Measurements from ENCODE around the gene TNPO1. TPM values are rescaled to one million over a fixed set of nuclear protein-coding genes. Genes with fewer than 3 reads are reported as not detected.

Gene TNPO1
- total and polyA plus RNA-seq, 2 of the 13 experiments (the other 11 are each of a cell fraction or from before 2014, with no cell fraction given): 26.7 to 123 TPM

GRCh38 chr5:72848474-72849428, 32.3 kb downstream of the TNPO1 start (continued):
- TF ChIP-seq ZNF576 (CRISPR knock-in tag; IDR thresholded peaks at IDR 0.05) (no peak), ZNF615 (CRISPR knock-in tag; IDR thresholded peaks at IDR 0.05; ENCODE audit: borderline replicate concordance) (no peak), FOXP1 (IDR thresholded peaks at IDR 0.05) (no peak), FOXP1 (CRISPR knock-in tag; IDR thresholded peaks at IDR 0.05) (no peak), ZNF777 (CRISPR knock-in tag; IDR thresholded peaks at IDR 0.05) (0 out of 2 replicates have a peak, but pooled peaks have one; percentile 42), SMARCC2 (IDR thresholded peaks at IDR 0.05) (no peak), ATAD3A (CRISPR knock-in tag; IDR thresholded peaks at IDR 0.05) (no peak), PATZ1 (CRISPR knock-in tag; IDR thresholded peaks at IDR 0.05) (peak; percentile 62; the same call in 1 of the 2 replicates), PRDM4 (CRISPR knock-in tag; IDR thresholded peaks at IDR 0.05; ENCODE audit: borderline replicate concordance) (no peak), SRF (IDR thresholded peaks at IDR 0.05; ENCODE audit: low read depth, low read length) (no peak), ZNF7 (CRISPR knock-in tag; IDR thresholded peaks at IDR 0.05) (no peak), RARA (CRISPR knock-in tag; IDR thresholded peaks at IDR 0.05) (no peak), SNAPC5 (CRISPR knock-in tag; IDR thresholded peaks at IDR 0.05; ENCODE audit: borderline replicate concordance) (no peak), ZNF784 (CRISPR knock-in tag; IDR thresholded peaks at IDR 0.05; ENCODE audit: borderline replicate concordance) (no peak; the same call in none of the 2 replicates)
- TF ChIP-seq, protein P1, sequence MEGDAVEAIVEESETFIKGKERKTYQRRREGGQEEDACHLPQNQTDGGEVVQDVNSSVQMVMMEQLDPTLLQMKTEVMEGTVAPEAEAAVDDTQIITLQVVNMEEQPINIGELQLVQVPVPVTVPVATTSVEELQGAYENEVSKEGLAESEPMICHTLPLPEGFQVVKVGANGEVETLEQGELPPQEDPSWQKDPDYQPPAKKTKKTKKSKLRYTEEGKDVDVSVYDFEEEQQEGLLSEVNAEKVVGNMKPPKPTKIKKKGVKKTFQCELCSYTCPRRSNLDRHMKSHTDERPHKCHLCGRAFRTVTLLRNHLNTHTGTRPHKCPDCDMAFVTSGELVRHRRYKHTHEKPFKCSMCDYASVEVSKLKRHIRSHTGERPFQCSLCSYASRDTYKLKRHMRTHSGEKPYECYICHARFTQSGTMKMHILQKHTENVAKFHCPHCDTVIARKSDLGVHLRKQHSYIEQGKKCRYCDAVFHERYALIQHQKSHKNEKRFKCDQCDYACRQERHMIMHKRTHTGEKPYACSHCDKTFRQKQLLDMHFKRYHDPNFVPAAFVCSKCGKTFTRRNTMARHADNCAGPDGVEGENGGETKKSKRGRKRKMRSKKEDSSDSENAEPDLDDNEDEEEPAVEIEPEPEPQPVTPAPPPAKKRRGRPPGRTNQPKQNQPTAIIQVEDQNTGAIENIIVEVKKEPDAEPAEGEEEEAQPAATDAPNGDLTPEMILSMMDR (CRISPR knock-in tag; IDR thresholded peaks at IDR 0.05): 0 out of 2 replicates have a peak, but pooled peaks have one; percentile 17
- TF ChIP-seq, protein P2, sequence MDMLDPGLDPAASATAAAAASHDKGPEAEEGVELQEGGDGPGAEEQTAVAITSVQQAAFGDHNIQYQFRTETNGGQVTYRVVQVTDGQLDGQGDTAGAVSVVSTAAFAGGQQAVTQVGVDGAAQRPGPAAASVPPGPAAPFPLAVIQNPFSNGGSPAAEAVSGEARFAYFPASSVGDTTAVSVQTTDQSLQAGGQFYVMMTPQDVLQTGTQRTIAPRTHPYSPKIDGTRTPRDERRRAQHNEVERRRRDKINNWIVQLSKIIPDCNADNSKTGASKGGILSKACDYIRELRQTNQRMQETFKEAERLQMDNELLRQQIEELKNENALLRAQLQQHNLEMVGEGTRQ (IDR thresholded peaks at IDR 0.05; ENCODE audit: low read depth, low read length): no peak
- TF ChIP-seq, protein P2 (CRISPR knock-in tag; IDR thresholded peaks at IDR 0.05; ENCODE audit: borderline replicate concordance): no peak
- TF ChIP-seq, protein P3, sequence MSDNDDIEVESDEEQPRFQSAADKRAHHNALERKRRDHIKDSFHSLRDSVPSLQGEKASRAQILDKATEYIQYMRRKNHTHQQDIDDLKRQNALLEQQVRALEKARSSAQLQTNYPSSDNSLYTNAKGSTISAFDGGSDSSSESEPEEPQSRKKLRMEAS (IDR thresholded peaks at IDR 0.05): peak; percentile 53; the same call in 1 of the 2 replicates
